Endothelial cell (in vitro differentiated cells): ENCODE measurements around the gene LILRA2. TPM values are rescaled to one million over a fixed set of nuclear protein-coding genes. Genes with fewer than 3 reads are reported as not detected.
"Not testable (repeated sequence)": the region's sequence is repeated elsewhere in the genome, so short reads cannot be mapped to it uniquely, and the experiment has no call there.

Source experiments
- DNase-seq: peaks from one replicate; pipeline ENCODE4 v3.0.0; 2021; ENCODE audit warnings: low spot score
- H3K27ac Mint-ChIP-seq: one replicate; pipeline ENCODE4 v1.8.0; 2021; ENCODE audit warnings: mixed read lengths, inconsistent platforms; ENCODE audit not compliant: unreplicated experiment
- H3K27me3 Mint-ChIP-seq: one replicate; pipeline ENCODE4 v1.8.0; 2021; ENCODE audit warnings: mild to moderate bottlenecking, moderate library complexity, mixed read lengths, inconsistent platforms; ENCODE audit not compliant: unreplicated experiment
- H3K36me3 Mint-ChIP-seq: one replicate; pipeline ENCODE4 v1.8.0; 2021; ENCODE audit warnings: mild to moderate bottlenecking, low read depth, mixed read lengths, inconsistent platforms; ENCODE audit not compliant: unreplicated experiment
- H3K4me1 Mint-ChIP-seq: one replicate; pipeline ENCODE4 v1.8.0; 2021; ENCODE audit warnings: mild to moderate bottlenecking, mixed read lengths, inconsistent platforms; ENCODE audit not compliant: unreplicated experiment
- H3K4me3 Mint-ChIP-seq: one replicate; pipeline ENCODE4 v1.8.0; 2021; ENCODE audit warnings: mild to moderate bottlenecking, mixed read lengths, inconsistent platforms; ENCODE audit not compliant: unreplicated experiment
- H3K9me3 Mint-ChIP-seq: one replicate; pipeline ENCODE4 v1.8.0; 2021; ENCODE audit warnings: mixed read lengths, inconsistent platforms; ENCODE audit not compliant: unreplicated experiment
- total RNA-seq: library from RNA; stranded (reverse); fragmentation: NEBNext Ultra II Directional; extraction: Animal tissue kit (Norgen Biotek cat#: 25700); gene quantifications from one replicate; pipeline ENCODE4 v1.2.1, GENCODE V29; 2021; ENCODE audit not compliant: unreplicated experiment
- TF ChIP-seq, protein P1 (sequence below): fragments of 200-600 bp; sonication (generic); IDR thresholded peaks from one replicate; pipeline ENCODE4 v1.5.0; 2021; ENCODE audit warnings: antibody characterized with exemption; ENCODE audit not compliant: unreplicated experiment

The LILRA2 gene
- total RNA-seq, 1 donor from 2014 or later, result not detected

DNA sequence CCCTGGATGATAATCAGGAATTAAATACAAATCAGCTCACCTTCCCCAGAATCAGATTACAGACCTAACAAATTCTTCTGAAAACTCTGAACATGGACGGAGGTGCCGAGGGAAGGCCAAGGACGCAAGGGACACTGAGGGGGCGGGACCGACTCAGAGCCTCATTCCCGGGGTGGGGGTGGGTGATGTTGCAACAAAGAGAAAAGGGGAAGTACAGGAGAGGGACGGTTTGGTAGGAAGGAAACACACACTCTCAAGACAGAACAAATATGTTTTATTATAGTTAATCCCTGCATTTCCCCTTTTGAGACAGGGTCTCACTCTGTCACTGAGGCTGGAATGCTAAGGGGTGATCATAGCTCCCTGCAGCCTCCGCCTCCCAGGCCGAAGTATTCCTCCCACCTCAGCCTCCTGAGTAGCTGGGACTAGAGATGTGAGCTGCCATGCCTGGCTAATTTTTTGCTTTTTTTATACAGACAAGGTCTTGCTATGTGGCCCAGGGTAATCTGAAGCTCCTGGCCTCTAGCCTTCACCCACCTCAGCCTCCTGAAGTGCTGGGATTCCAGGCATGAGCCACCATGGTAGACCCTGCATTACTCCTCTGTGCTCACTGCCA is 786 bp upstream of the LILRA2 start:
- no peaks in the 10 kb centered on the region for H3K4me1 Mint-ChIP-seq
- H3K9me3 Mint-ChIP-seq, result peaks cover 38% of the 10 kb centered on the region
- no peak overlapping the region for H3K27ac Mint-ChIP-seq
- TF ChIP-seq, protein P1, sequence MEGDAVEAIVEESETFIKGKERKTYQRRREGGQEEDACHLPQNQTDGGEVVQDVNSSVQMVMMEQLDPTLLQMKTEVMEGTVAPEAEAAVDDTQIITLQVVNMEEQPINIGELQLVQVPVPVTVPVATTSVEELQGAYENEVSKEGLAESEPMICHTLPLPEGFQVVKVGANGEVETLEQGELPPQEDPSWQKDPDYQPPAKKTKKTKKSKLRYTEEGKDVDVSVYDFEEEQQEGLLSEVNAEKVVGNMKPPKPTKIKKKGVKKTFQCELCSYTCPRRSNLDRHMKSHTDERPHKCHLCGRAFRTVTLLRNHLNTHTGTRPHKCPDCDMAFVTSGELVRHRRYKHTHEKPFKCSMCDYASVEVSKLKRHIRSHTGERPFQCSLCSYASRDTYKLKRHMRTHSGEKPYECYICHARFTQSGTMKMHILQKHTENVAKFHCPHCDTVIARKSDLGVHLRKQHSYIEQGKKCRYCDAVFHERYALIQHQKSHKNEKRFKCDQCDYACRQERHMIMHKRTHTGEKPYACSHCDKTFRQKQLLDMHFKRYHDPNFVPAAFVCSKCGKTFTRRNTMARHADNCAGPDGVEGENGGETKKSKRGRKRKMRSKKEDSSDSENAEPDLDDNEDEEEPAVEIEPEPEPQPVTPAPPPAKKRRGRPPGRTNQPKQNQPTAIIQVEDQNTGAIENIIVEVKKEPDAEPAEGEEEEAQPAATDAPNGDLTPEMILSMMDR, result no peak
- H3K4me3 Mint-ChIP-seq, result no peak overlapping the region
- no peaks in the 10 kb centered on the region for H3K36me3 Mint-ChIP-seq
- DNase-seq, result no peak
- H3K27me3 Mint-ChIP-seq, result peaks cover 10% of the 10 kb centered on the region

DNA sequence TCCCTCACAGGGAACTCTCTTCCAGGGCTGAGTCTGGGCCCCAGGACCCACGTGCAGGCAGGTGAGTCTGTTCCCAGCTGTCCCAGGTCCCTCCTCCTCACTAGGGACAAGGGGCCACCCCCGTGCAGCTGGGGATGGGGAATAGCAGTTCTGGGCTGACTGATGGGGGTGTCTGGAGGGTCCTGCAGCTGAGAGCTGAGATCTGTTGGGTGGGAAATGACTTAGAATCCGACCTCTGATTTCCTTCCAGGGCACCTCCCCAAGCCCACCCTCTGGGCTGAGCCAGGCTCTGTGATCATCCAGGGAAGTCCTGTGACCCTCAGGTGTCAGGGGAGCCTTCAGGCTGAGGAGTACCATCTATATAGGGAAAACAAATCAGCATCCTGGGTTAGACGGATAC is 461 bp downstream of the LILRA2 start:
- no peaks in the 10 kb centered on the region for H3K4me1 Mint-ChIP-seq
- H3K9me3 Mint-ChIP-seq, result peaks cover 32% of the 10 kb centered on the region
- peaks cover 13% of the 10 kb centered on the region for H3K27me3 Mint-ChIP-seq
- no peak overlapping the region for H3K27ac Mint-ChIP-seq
- H3K4me3 Mint-ChIP-seq, result no peak overlapping the region
- TF ChIP-seq, protein P1, result no peak
- DNase-seq, result no peak
- H3K36me3 Mint-ChIP-seq, result no peaks in the 10 kb centered on the region

DNA sequence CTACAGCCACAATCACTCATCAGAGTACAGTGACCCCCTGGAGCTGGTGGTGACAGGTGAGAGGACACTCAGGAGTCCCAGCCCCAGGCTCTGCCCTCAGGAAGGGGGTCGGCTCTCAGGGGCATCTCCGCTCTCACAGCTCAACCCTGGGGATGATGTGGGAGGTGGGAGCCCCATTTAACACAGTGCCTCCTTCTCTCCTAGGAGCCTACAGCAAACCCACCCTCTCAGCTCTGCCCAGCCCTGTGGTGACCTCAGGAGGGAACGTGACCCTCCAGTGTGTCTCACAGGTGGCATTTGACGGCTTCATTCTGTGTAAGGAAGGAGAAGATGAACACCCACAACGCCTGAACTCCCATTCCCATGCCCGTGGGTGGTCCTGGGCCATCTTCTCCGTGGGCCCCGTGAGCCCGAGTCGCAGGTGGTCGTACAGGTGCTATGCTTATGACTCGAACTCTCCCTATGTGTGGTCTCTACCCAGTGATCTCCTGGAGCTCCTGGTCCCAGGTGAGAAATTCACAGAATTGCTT is 1.0 kb downstream of the LILRA2 start:
- H3K4me3 Mint-ChIP-seq, result no peak overlapping the region
- H3K9me3 Mint-ChIP-seq, result peaks cover 33% of the 10 kb centered on the region
- no peaks in the 10 kb centered on the region for H3K36me3 Mint-ChIP-seq
- DNase-seq, result no peak
- TF ChIP-seq, protein P1, result no peak
- no peak overlapping the region for H3K27ac Mint-ChIP-seq
- no peaks in the 10 kb centered on the region for H3K4me1 Mint-ChIP-seq
- H3K27me3 Mint-ChIP-seq, result peaks cover 13% of the 10 kb centered on the region

DNA sequence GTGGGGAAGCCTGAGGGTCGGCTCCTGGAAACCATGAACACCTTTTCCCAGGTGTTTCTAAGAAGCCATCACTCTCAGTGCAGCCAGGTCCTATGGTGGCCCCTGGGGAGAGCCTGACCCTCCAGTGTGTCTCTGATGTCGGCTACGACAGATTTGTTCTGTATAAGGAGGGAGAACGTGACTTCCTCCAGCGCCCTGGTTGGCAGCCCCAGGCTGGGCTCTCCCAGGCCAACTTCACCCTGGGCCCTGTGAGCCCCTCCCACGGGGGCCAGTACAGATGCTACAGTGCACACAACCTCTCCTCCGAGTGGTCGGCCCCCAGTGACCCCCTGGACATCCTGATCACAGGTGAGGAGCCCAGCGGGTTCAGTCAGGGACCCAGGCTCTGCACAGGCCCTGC is 1.6 kb downstream of the LILRA2 start:
- not testable (repeated sequence) for H3K4me3 Mint-ChIP-seq, H3K4me1 Mint-ChIP-seq, DNase-seq, H3K27ac Mint-ChIP-seq, H3K36me3 Mint-ChIP-seq
- H3K9me3 Mint-ChIP-seq, result peaks cover 36% of the 10 kb centered on the region
- H3K27me3 Mint-ChIP-seq, result peaks cover 15% of the 10 kb centered on the region

DNA sequence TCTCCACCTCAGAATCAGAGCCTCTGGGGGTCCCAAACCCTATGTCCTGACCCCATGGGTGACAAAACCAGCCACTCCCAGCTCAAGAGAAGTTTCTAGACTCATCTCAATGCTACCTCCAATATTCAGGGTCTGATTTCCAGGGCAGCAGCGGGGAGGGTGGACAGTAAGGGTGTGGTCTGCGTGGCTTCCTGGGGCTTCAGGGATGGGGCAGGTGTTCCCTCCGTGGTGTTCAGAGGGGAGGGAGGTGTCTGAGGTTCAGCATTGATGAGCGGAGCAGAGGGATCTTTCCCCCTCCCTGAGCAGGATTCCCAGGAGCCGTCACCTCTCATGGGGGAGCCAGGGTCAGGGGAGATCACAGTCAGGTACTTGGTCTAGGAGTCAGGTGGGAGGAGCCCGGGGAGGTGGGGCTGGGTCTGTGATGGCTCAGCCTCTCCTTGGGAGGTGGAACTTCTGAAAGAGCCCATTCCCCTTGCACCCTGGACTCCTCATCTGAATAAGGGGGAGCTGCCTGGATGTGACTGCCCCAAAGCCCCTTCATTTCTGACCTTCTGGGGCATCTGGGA is 2.9 kb downstream of the LILRA2 start:
- Mint-ChIP-seq H3K9me3 (peaks cover 30% of the 10 kb centered on the region), H3K4me3 (peak overlapping the region; percentile 47), H3K4me1 (no peaks in the 10 kb centered on the region), H3K36me3 (no peaks in the 10 kb centered on the region), H3K27me3 (peaks cover 15% of the 10 kb centered on the region), H3K27ac (no peak overlapping the region)
- TF ChIP-seq, protein P1, result no peak
- DNase-seq, result no peak
